H1 (cell line): ENCODE measurements around the gene IGFBP4. TPM values are rescaled to one million over a fixed set of nuclear protein-coding genes. Genes with fewer than 3 reads are reported as not detected.

Experiments used
- CHD2 ChIP-seq: IDR thresholded peaks from 2 replicates; pipeline ENCODE4 v1.6.1; 2012; ENCODE audit warnings: low read length, improper control_type of control experiment
- polyA plus RNA-seq, 7 experiments: library from polyadenylated mRNA; depleted of rRNA in 3 of 7; stranded (reverse) in 5 of 7; unstranded in 2 of 7; fragments of >200 nt in 5 of 7; fragments of 200-250 nt in 2 of 7; gene quantifications; 1 replicate in 5 of 7; 2 replicates in 1 of 7; 4 replicates in 1 of 7; pipeline versions ENCODE4 v1.2.1 to v1.2.3, GENCODE V29; 2011 to 2013; ENCODE audit warnings: missing spikeins in 2 of 7, mixed read lengths in 2 of 7
- total RNA-seq: library from RNA; stranded (reverse); fragmentation: NEBNext Ultra II Directional; extraction: Animal tissue kit (Norgen Biotek cat#: 25700); gene quantifications from 2 replicates; pipeline ENCODE4 v1.2.1, GENCODE V29; 2021

IGFBP4 gene
- total and polyA plus RNA-seq, 2 of the 8 experiments (the other 6 are each of a cell fraction or from before 2014, with no cell fraction given), result 85.5 to 105 TPM

- no peak for TF ChIP-seq CHD2
Measured at GRCh38 chr17:40484285-40484972, 41.2 kb downstream of the IGFBP4 start (continued).
